IMR-90 (cell line): ENCODE results near the gene LMBRD2.

Experiments
- CEBPB ChIP-seq: IDR thresholded peaks from 2 replicates; pipeline ENCODE4 v1.6.1; 2012; ENCODE audit warnings: low read depth, low read length, improper control_type of control experiment
- CTCF ChIP-seq: conservative IDR thresholded peaks from 2 replicates; pipeline ENCODE4 v1.5.1; 2012; ENCODE audit warnings: mild to moderate bottlenecking, low read depth, low read length, improper control_type of control experiment
- FOS ChIP-seq: fragments of 150-350 bp; IDR thresholded peaks from 2 replicates; pipeline ENCODE4 v1.6.1; 2016; ENCODE audit warnings: low read depth, low read length
- MAZ ChIP-seq: IDR thresholded peaks from 2 replicates; pipeline ENCODE4 v1.6.1; 2012; ENCODE audit warnings: low read depth, mild to moderate bottlenecking, low read length, improper control_type of control experiment, moderate library complexity, borderline replicate concordance
- POLR2A ChIP-seq: IDR thresholded peaks from 2 replicates; pipeline ENCODE4 v1.6.1; 2012; ENCODE audit warnings: mild to moderate bottlenecking, low read depth, low read length
- RAD21 ChIP-seq: IDR thresholded peaks from 2 replicates; pipeline ENCODE4 v1.6.1; 2012; ENCODE audit warnings: low read length, improper control_type of control experiment
- RFX5 ChIP-seq: IDR thresholded peaks from 2 replicates; pipeline ENCODE4 v1.8.0; 2012; ENCODE audit warnings: low read depth, mild to moderate bottlenecking, low read length, moderate library complexity
- TF ChIP-seq, protein P1 (sequence below): fragments of 150-350 bp; IDR thresholded peaks from 2 replicates; pipeline ENCODE4 v1.6.1; 2017; ENCODE audit warnings: mild to moderate bottlenecking, antibody characterized with exemption, low read length, low read depth

GRCh38 chr5:36172599-36172998, 20.9 kb upstream of the LMBRD2 start:
- no peak for TF ChIP-seq FOS
- TF ChIP-seq CTCF = no peak
- TF ChIP-seq RAD21 = no peak
- no peak for TF ChIP-seq POLR2A
- no peak for TF ChIP-seq RFX5
- TF ChIP-seq MAZ = no peak
- TF ChIP-seq, protein P1, sequence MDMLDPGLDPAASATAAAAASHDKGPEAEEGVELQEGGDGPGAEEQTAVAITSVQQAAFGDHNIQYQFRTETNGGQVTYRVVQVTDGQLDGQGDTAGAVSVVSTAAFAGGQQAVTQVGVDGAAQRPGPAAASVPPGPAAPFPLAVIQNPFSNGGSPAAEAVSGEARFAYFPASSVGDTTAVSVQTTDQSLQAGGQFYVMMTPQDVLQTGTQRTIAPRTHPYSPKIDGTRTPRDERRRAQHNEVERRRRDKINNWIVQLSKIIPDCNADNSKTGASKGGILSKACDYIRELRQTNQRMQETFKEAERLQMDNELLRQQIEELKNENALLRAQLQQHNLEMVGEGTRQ = no peak
- TF ChIP-seq CEBPB = no peak
